Neural progenitor cell (in vitro differentiated cells): ENCODE data around the gene EXOC4.

Experiments used
- CTCF ChIP-seq: fragments of 200-600 bp; sonication (generic); IDR thresholded peaks from 2 replicates; pipeline ENCODE4 v1.5.1; 2017; ENCODE audit warnings: antibody characterized with exemption, mild to moderate bottlenecking
- EZH2 ChIP-seq: fragments of 200-600 bp; sonication (generic); IDR thresholded peaks from 2 replicates; pipeline ENCODE4 v1.6.1; 2017; ENCODE audit warnings: antibody characterized with exemption, mild to moderate bottlenecking, moderate library complexity
- EZH2phosphoT487 ChIP-seq: fragments of 200-600 bp; sonication (generic); IDR thresholded peaks from 2 replicates; pipeline ENCODE4 v1.6.1; 2017; ENCODE audit warnings: antibody characterized with exemption

GRCh38 chr7:133429371-133429770 lies 176.5 kb downstream of the EXOC4 start:
- TF ChIP-seq CTCF (no peak), EZH2 (no peak), EZH2phosphoT487 (no peak)
